Adrenal gland (tissue), 12 donors: ENCODE results near the gene RPS6KC1. TPM values are rescaled to one million over a fixed set of nuclear protein-coding genes. Genes with fewer than 3 reads are reported as not detected.
A peak's percentile ranks its signal among the peaks of the same experiment; 100 is the strongest.
"Not testable (repeated sequence)": the region's sequence is repeated elsewhere in the genome, so short reads cannot be mapped to it uniquely, and the experiment has no call there.

Experiments used
- DNase-seq, 7 donors: peaks; one replicate each; pipeline ENCODE4 v3.0.0-alpha.2; 2019 to 2020
- H3K27ac ChIP-seq, 5 donors: fragments of 200-600 bp; sonication (generic) in 4 of 5; 1 replicate in 3 of 5; 2 replicates in 2 of 5; pipeline versions ENCODE4 v1.5.1 to v1.8.0; 2016 to 2020; ENCODE audit warnings: mild to moderate bottlenecking in 1 of 5
- H3K27me3 ChIP-seq: fragments of 200-600 bp; 2 replicates; pipeline ENCODE4 v1.8.0; 2021
- H3K36me3 ChIP-seq, 2 donors: fragments of 200-600 bp; replicated peaks in 1 of 2; 1 replicate in 1 of 2; 2 replicates in 1 of 2; pipeline versions ENCODE4 v1.5.1 to v1.8.0; 2018 to 2022
- H3K4me1 ChIP-seq, 2 donors: fragments of 200-600 bp; replicated peaks in 1 of 2; 1 replicate in 1 of 2; 2 replicates in 1 of 2; pipeline versions ENCODE4 v1.5.1 to v1.8.0; 2018 to 2021
- H3K4me3 ChIP-seq, 4 donors: fragments of 200-600 bp; sonication (generic) in 3 of 4; one replicate each; pipeline ENCODE4 v1.5.1; 2016 to 2018
- H3K9me3 ChIP-seq, 3 donors: fragments of 200-600 bp; sonication (generic) in 1 of 3; replicated peaks in 1 of 3; 1 replicate in 2 of 3; 2 replicates in 1 of 3; pipeline versions ENCODE4 v1.5.1 to v1.8.0; 2016 to 2021
- CTCF ChIP-seq, 6 experiments: fragments of 450-650 bp in 4 of 6; fragments of 200-600 bp in 2 of 6; sonication (generic) in 1 of 6; IDR thresholded peaks; 1 replicate in 5 of 6; 2 replicates in 1 of 6; pipeline versions ENCODE4 v1.5.1 to v1.8.0; 2016 to 2021; ENCODE audit warnings: antibody characterized with exemption in 6 of 6, mild to moderate bottlenecking in 2 of 6, moderate library complexity in 1 of 6
- POLR2A ChIP-seq, 2 donors: fragments of 450-650 bp; IDR thresholded peaks; one replicate each; pipeline ENCODE4 v1.6.1; 2017; ENCODE audit warnings: antibody characterized with exemption in 2 of 2, mild to moderate bottlenecking in 2 of 2, moderate library complexity in 1 of 2
- WGBS, 4 donors: extraction: QIAGEN DNeasy Blood & Tissue Kit in 2 of 4; methylation state at CpG; one replicate each; pipeline versions ENCODE4 v1.1.5 to v1.1.7; 2013 to 2017; 5-methylcytosine and 5-hydroxymethylcytosine counted together
- intact Hi-C, 2 donors: fragments of 100-400 bp; cut with DNase I; formaldehyde crosslinking; loops; one replicate each; pipeline versions ENCODE4 v1.14.1 to v1.15.0; 2022 to 2023
- polyA plus RNA-seq, 3 donors: library from polyadenylated mRNA; stranded (reverse); fragments of 200-250 nt in 2 of 3; fragments of 350-450 nt in 1 of 3; fragmentation: Illumina TruSeq in 1 of 3; extraction: RNeasy Lipid Tissue Mini Kit (QIAGEN cat#74804) in 1 of 3; gene quantifications; one replicate each; pipeline ENCODE4 v1.2.3, GENCODE V29; 2013 to 2014
- total RNA-seq, 9 donors: library from RNA; depleted of rRNA in 4 of 9; stranded (reverse); fragments of >200 nt in 4 of 9; fragments of 120-200 nt in 1 of 9; fragmentation: NEBNext Ultra II Directional in 1 of 9; extraction: Animal tissue kit (Norgen Biotek cat#: 25700) in 1 of 9; gene quantifications; one replicate each; pipeline versions ENCODE4 v1.1.0 to v1.2.4, GENCODE V29; 2013 to 2023
- donor health status: healthy with polysubstance abuse.
- donor health status: Bipolar disorder and iron deficiency.
- donor health status: DM: yes; HTN: yes; CAD: no.
- donor health status: DM: no; HTN: no; CAD: no.
- donor health status: DM: no; HTN: no; CAD: no.
- donor health status: DM: yes; HTN: yes; CAD: no.

The RPS6KC1 gene
- total and polyA plus RNA-seq, 12 donors, result 7.6 to 67.2 (median 26.2) TPM

DNA sequence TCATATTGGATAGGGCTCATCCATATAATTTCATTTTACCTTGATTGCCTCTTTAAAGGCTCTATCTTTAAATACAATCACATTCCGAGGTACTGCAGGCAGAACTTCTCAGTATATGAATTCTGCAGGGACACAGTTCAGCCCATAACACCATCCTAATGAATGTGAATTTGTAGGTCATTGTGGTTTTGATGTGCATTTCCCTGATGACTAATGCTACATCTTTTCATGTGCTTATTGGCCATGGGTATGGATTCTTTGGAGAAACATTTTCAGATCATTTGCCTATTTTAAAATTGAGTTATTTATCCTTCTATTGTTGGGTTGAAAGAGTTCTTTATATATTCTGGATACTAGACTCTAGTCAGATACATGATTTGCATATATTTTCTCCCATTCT, 9.6 kb upstream of the RPS6KC1 start:
- H3K36me3 ChIP-seq, result no peaks in the 10 kb centered on the region
- 67 to 84% (median 70%) methylated on average over 1 of the region's 1 CpG for WGBS, 4 donors
- TF ChIP-seq CTCF (IDR thresholded peaks at IDR 0.05) (no peak), POLR2A (IDR thresholded peaks at IDR 0.05) (no peak)
- no peak for DNase-seq
- H3K4me1 ChIP-seq, result no peaks in the 10 kb centered on the region
- no peak overlapping the region for H3K4me3 ChIP-seq
- H3K9me3 ChIP-seq, result no peaks in the 10 kb centered on the region
- no peaks in the 10 kb centered on the region for H3K27me3 ChIP-seq
- intact Hi-C loops, result no loop called here
- H3K27ac ChIP-seq, result no peak overlapping the region

DNA sequence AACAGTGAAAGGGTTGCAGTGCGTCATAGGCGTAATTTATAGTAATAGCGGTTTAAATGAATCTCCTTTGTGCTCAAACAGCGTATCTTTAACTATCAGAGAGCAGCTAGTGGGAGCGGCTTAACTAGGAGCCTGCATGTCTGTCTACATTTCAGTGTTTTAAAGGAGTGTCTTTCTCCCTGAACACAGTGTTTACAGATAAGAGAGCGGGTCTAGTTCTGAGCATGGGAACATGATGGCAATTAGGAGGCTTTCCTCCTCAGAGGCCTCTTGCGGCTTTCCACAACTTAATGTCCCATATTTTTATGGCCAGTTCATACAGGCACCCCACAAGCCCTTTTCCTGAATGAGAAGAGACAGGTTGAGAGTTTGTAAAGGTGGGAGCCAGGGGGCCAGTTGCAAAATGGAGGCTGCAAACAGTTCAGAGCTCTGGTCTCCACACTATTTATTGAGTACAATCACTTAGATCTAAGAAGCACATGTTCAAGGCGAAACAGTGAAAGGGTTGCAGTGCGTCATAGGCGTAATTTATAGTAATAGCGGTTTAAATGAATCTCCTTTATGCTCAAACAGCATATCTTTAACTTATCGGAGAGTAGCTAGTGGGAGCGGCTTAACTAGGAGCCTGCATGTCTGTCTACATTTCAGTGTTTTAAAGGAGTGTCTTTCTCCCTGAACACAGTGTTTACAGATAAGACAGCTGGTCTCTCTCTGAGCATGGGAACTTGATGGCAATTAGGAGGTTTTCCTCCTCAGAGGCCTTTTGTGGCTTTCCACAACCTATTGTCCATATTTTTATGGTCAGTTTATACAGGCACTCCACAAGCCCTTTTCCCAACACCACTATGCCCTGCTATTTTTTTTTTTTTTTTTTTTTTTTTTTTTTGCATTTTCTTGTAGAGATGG, 5.5 kb upstream of the RPS6KC1 start:
- H3K4me1 ChIP-seq, H3K4me3 ChIP-seq, H3K27me3 ChIP-seq, H3K9me3 ChIP-seq, H3K27ac ChIP-seq, intact Hi-C loops, DNase-seq, H3K36me3 ChIP-seq: not testable (repeated sequence)
- 80 to 84% (median 82%) methylated on average over 13 of the region's 13 CpGs for WGBS, 4 donors

DNA sequence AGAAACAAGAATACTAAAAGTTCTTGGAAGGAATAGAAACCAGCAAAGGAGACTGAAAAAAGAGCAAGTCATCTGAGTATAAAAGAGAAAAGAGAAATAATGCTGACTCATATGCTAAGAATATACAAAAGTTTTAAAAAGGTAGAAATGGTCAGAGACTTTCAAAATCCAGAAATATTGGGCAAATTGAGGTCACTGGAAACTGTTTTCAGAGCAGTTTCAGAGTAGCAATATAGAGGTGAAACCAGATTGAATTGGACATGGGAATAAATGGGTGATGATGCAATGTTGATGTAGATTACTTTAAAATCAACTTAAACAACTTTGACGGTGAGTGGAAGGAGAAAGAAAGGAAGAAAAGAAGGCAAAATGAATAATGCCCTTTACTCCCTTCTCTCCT, 1.8 kb upstream of the RPS6KC1 start:
- TF ChIP-seq CTCF (IDR thresholded peaks at IDR 0.05) (no peak), POLR2A (IDR thresholded peaks at IDR 0.05) (no peak)

GRCh38 chr1:213050745-213051126, 305 bp upstream of the RPS6KC1 start:
- peaks cover 10 to 17% of the 10 kb centered on the region in 2 donors for H3K4me1 ChIP-seq
- no peaks in the 10 kb centered on the region for H3K36me3 ChIP-seq
- H3K9me3 ChIP-seq, result no peaks in the 10 kb centered on the region
- no peak for TF ChIP-seq POLR2A (IDR thresholded peaks at IDR 0.05)
- TF ChIP-seq CTCF (IDR thresholded peaks at IDR 0.05), result no peak
- peak overlapping the region; percentile 67 to 100 (median 84) for H3K4me3 ChIP-seq
- no peak for DNase-seq
- peaks cover 3% of the 10 kb centered on the region for H3K27me3 ChIP-seq
- WGBS, 4 donors, result 18 to 26% (median 19%) methylated on average over 13 to 15 of the region's 15 CpGs
- peak overlapping the region; percentile 55 to 88 (median 81) for H3K27ac ChIP-seq
- intact Hi-C loops, result no loop called here

More for the DNA sequence above, 1.8 kb upstream of the RPS6KC1 start:
- Histone ChIP-seq H3K9me3 (no peaks in the 10 kb centered on the region), H3K4me3 (no peak overlapping the region), H3K27me3 (peaks cover 3% of the 10 kb centered on the region), H3K27ac (no peak overlapping the region), H3K4me1 (peaks cover 10 to 17% of the 10 kb centered on the region in 2 donors), H3K36me3 (no peaks in the 10 kb centered on the region)
- 60 to 79% (median 69%) methylated on average over 1 of the region's 1 CpG for WGBS, 4 donors
- no peak for DNase-seq
- intact Hi-C loops, result no loop called here

GRCh38 chr1:213051881-213052202, 801 bp downstream of the RPS6KC1 start:
- H3K27ac ChIP-seq, result peak overlapping the region in 3 of 5 donors; percentile 81 to 88 (median 87)
- DNase-seq, result no peak
- WGBS, 4 donors, result 10 to 15% (median 12%) methylated on average over 2 of the region's 2 CpGs
- peaks cover 3% of the 10 kb centered on the region for H3K27me3 ChIP-seq
- TF ChIP-seq POLR2A (IDR thresholded peaks at IDR 0.05), result no peak
- H3K4me3 ChIP-seq, result peak overlapping the region in 2 of 4 donors; percentile 77 to 91
- no peaks in the 10 kb centered on the region for H3K36me3 ChIP-seq
- no peaks in the 10 kb centered on the region for H3K9me3 ChIP-seq
- intact Hi-C loops, result no loop called here
- H3K4me1 ChIP-seq, result peaks cover 10 to 22% of the 10 kb centered on the region in 2 donors
